NT2/D1 (cell line): ENCODE results near the gene GPN2.
"Not testable (repeated sequence)": the region's sequence is repeated elsewhere in the genome, so short reads cannot be mapped to it uniquely, and the experiment has no call there.

ENCODE experiments used
- DNase-seq: peaks from one replicate; pipeline ENCODE4 v3.0.0-alpha.2; 2011; ENCODE audit warnings: low read depth, low spot score
- H3K27me3 ChIP-seq: 2 replicates; pipeline ENCODE4 v1.6.0; 2011; ENCODE audit warnings: mild to moderate bottlenecking; ENCODE audit not compliant: insufficient read length, insufficient read depth
- H3K36me3 ChIP-seq: 2 replicates; pipeline ENCODE4 v1.6.1; 2011; ENCODE audit warnings: mild to moderate bottlenecking, low read length, mixed read lengths; ENCODE audit not compliant: insufficient read depth, insufficient read length
- H3K4me1 ChIP-seq: 2 replicates; pipeline ENCODE4 v1.5.1; 2011; ENCODE audit not compliant: insufficient read depth, insufficient read length
- H3K4me3 ChIP-seq: 2 replicates; pipeline ENCODE4 v1.5.1; 2011; ENCODE audit warnings: low read depth; ENCODE audit not compliant: insufficient read length
- H3K9ac ChIP-seq: 2 replicates; pipeline ENCODE4 v1.6.0; 2011; ENCODE audit warnings: low read depth; ENCODE audit not compliant: insufficient read length
- H3K9me3 ChIP-seq: 2 replicates; pipeline ENCODE4 v1.5.1; 2011; ENCODE audit warnings: mild to moderate bottlenecking, low read length; ENCODE audit not compliant: insufficient read depth
- SUZ12 ChIP-seq: IDR thresholded peaks from 2 replicates; pipeline ENCODE4 v1.6.1; 2011; ENCODE audit not compliant: insufficient read length, insufficient read depth; ENCODE audit errors: extremely low read depth
- YY1 ChIP-seq: IDR thresholded peaks from 2 replicates; pipeline ENCODE4 v1.6.1; 2011; ENCODE audit not compliant: insufficient read length, insufficient read depth
- ZNF274 ChIP-seq: IDR thresholded peaks from 2 replicates; pipeline ENCODE4 v1.6.1; 2011; ENCODE audit warnings: mild to moderate bottlenecking, low read depth, low read length

Gene GPN2

DNA sequence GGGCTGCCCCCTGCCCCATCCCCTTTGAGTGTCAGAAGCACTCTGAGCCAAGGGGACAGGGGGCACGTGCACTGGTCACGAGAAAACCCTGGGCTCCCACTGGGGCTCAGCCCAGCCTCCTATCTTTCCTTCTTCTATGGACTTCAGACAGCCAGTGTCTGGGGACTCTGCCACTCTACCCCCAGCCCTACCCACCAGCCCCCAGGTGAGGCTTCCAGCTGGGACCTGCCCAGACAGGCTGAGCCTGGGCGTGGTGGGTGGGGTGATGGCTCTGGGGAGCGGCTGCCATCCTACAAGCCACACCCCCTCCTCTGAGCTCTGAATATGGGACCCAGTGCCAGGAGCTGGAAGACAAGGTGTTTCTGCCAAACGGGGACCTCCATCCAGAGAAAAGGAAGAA is 35.2 kb downstream of the GPN2 start:
- Histone ChIP-seq H3K36me3 (peaks cover 56% of the 10 kb centered on the region), H3K27me3 (no peaks in the 10 kb centered on the region), H3K4me1 (peaks cover 25% of the 10 kb centered on the region), H3K9ac (no peak overlapping the region), H3K9me3 (no peaks in the 10 kb centered on the region), H3K4me3 (no peak overlapping the region)
- no peak for DNase-seq
- TF ChIP-seq SUZ12, result no peak
- no peak for TF ChIP-seq ZNF274
- TF ChIP-seq YY1, result no peak

DNA sequence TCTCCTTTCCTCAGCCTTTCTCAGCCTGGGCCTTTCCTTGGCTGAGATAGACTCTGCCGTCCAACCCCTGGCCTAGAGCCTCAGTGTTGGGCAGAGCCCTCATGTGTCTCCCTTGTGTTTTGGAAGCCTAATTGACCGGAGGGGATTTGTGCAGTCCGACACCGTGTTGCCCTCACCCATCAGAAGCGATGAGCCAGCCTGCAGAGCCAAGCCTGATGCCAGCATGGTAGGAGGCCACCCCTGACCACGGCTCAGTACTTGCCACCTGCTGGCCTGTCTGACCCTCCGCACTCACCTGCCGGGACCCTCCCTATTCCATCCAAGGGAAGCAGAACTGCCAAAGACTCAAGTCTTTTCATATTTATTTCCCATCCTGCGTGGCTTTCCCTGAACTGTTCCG is 36.5 kb downstream of the GPN2 start:
- H3K27me3 ChIP-seq, result no peaks in the 10 kb centered on the region
- TF ChIP-seq SUZ12, result no peak
- TF ChIP-seq ZNF274, result no peak
- no peak for TF ChIP-seq YY1
- no peak for DNase-seq
- peaks cover 19% of the 10 kb centered on the region for H3K4me1 ChIP-seq
- H3K4me3 ChIP-seq, result no peak overlapping the region
- H3K9me3 ChIP-seq, result no peaks in the 10 kb centered on the region
- peaks cover 69% of the 10 kb centered on the region for H3K36me3 ChIP-seq
- H3K9ac ChIP-seq, result no peak overlapping the region

GRCh38 chr1:26853156-26853555 is 36.9 kb downstream of the GPN2 start:
- Histone ChIP-seq H3K4me1 (peaks cover 19% of the 10 kb centered on the region), H3K9ac (no peak overlapping the region), H3K9me3 (no peaks in the 10 kb centered on the region), H3K27me3 (no peaks in the 10 kb centered on the region), H3K36me3 (peaks cover 73% of the 10 kb centered on the region), H3K4me3 (no peak overlapping the region)
- peak; percentile 58 for DNase-seq
- TF ChIP-seq ZNF274, result no peak
- no peak for TF ChIP-seq SUZ12
- no peak for TF ChIP-seq YY1

GRCh38 chr1:26852701-26853100 is 37.4 kb downstream of the GPN2 start:
- no peaks in the 10 kb centered on the region for H3K27me3 ChIP-seq
- peaks cover 76% of the 10 kb centered on the region for H3K36me3 ChIP-seq
- DNase-seq, result no peak
- no peaks in the 10 kb centered on the region for H3K9me3 ChIP-seq
- H3K4me1 ChIP-seq, result peaks cover 19% of the 10 kb centered on the region
- no peak for TF ChIP-seq SUZ12
- TF ChIP-seq YY1, result no peak
- no peak for TF ChIP-seq ZNF274
- no peak overlapping the region for H3K4me3 ChIP-seq
- no peak overlapping the region for H3K9ac ChIP-seq

DNA sequence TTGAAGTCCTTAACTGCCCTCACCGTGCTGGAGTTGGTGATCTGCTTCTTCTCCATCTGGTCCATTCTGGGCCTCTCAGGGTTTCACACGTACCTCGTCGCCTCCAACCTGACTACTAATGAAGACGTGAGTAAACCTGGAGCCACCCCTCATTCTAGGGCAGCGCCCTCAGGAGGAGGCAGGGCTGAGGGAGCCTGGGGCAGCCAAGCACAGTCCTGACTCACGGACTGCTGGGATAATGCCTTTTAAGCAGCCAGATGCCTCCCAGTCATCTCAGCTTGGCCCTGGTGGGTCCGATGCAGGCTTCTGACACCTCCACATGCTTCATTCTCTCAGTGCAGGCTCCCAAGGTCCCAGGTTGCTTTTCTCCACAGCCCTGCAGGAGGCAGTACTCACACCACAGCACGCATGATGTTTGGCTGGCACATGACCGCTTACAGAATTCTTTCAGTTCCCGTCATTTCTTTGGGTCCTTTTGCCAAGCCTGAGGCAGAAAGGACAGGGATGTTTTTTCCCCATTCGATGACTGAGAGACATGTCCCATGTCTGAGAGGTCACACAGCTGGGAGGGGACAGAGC is 38.9 kb downstream of the GPN2 start:
- H3K36me3 ChIP-seq, result peaks cover 88% of the 10 kb centered on the region

DNA sequence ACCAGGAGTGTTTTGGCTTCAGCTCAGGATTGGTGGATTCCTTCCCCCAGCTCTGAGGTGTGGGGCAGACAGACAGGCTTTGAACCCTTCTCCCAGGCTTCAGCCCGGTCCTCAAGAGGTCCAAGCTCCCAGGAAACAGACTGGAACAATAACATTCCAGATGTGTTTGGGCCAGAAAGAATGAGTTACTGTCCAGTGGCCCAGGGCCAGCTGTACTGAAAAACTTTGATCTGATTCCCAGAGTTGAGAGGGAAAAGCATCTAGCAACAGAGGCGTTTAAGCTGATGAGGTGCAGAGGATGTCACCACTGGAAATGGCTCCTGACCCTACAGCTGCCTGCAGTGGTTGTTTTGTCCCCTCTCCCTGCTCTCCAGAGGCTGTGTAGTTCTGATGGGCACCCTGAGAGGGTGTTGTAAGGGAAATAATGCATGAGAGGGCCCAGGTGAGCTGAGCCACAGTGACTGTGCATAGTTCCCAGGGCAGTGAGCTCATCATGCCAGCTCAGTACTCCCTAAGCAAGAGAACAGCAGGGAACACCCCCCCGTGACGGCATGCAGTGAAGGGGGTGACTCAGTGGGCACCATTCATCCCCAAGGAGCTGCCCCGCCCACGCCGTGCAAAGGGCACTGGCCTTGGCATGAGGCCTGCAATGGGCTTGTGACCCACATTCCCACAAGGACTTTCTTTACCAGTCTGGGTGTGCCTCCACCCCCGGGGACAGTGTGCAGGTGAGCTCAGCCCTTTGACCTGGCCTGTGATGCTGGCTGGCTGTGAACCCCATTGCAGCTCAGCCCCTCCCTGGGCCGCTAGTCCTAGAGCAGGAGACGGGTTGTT is 40.9 kb downstream of the GPN2 start:
- H3K36me3 ChIP-seq, result peaks cover 80% of the 10 kb centered on the region
- H3K9ac ChIP-seq, result no peak overlapping the region
- H3K9me3 ChIP-seq, result no peaks in the 10 kb centered on the region
- TF ChIP-seq ZNF274 (no peak), SUZ12 (no peak), YY1 (no peak)
- H3K27me3 ChIP-seq, result no peaks in the 10 kb centered on the region
- H3K4me3 ChIP-seq, result no peak overlapping the region
- no peak for DNase-seq
- peaks cover 3% of the 10 kb centered on the region for H3K4me1 ChIP-seq

More for the DNA sequence above, 38.9 kb downstream of the GPN2 start:
- no peaks in the 10 kb centered on the region for H3K9me3 ChIP-seq
- H3K27me3 ChIP-seq, result no peaks in the 10 kb centered on the region
- H3K4me1 ChIP-seq, result peaks cover 5% of the 10 kb centered on the region
- H3K4me3 ChIP-seq, result no peak overlapping the region
- DNase-seq, result no peak
- no peak overlapping the region for H3K9ac ChIP-seq
- TF ChIP-seq SUZ12, result no peak
- no peak for TF ChIP-seq ZNF274
- TF ChIP-seq YY1, result no peak

DNA sequence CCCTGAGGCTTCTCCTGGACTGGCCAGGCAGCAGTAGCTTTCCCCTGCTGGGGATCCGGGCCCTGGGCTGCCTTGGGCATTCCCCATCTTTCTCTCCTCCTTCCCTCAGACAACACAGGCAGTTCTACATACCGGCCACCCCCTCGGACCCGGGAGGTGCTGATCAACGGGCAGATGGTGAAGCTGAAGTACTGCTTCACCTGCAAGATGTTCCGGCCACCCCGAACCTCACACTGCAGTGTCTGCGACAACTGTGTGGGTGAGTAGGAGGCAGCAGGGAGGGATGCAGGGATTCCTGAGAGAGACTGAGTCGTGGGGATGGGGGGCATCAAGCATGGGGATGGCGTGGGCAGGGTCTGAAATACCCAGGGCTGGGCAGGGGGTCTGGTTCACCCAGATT is 41.6 kb downstream of the GPN2 start:
- no peaks in the 10 kb centered on the region for H3K9me3 ChIP-seq
- TF ChIP-seq ZNF274 (no peak), SUZ12 (no peak), YY1 (no peak)
- no peaks in the 10 kb centered on the region for H3K27me3 ChIP-seq
- DNase-seq, result no peak
- no peak overlapping the region for H3K9ac ChIP-seq
- peaks cover 3% of the 10 kb centered on the region for H3K4me1 ChIP-seq
- no peak overlapping the region for H3K4me3 ChIP-seq
- peaks cover 77% of the 10 kb centered on the region for H3K36me3 ChIP-seq

DNA sequence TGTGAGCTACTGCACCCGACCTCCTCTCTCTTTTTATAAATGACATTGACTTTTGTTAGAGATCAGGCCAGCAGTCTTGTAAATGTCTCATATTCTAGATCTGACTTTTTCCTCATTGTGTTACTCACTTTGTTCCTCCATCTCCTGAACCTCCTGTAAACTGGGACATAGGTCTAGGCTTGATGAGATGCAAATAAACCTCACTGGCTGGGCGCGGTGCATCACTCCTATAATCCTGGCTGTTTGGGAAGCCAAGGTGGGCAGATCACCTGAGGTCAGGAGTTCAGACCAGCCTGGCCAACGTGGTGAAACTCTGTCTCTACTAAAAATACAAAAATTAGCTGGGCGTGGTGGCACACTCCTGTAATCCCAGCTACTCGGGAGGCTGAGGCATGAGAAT is 42.3 kb downstream of the GPN2 start:
- H3K27me3 ChIP-seq, H3K4me3 ChIP-seq, H3K9me3 ChIP-seq, H3K4me1 ChIP-seq, DNase-seq, H3K9ac ChIP-seq: not testable (repeated sequence)
- peaks cover 76% of the 10 kb centered on the region for H3K36me3 ChIP-seq
